HG02973 (cell line): Measurements from ENCODE around the gene TNP1.

Experiments
- ATAC-seq: cut with Tn5 transposase; IDR thresholded peaks from one replicate; pipeline ENCODE4 v1.9.1; 2021; ENCODE audit warnings: moderate library complexity; ENCODE audit not compliant: unreplicated experiment

Gene TNP1

DNA sequence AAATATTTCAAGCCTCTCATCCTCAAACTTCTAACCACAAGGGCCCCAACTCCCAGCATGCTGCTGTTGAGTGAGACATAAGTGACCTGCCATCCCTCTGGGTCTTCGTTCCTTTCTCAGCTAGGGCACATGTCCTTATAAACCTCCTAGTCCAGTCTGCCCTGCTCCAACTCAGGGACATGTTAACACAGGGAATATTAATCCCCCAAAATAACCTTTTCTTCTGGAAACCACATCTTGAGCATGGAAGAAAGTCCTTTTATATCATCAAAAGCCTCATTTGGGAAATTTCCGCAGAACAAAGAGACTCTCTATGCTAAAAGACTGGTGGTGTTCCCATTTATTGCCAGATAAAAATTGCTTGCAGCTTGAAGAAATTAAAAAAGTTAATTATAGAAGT, 14.4 kb downstream of the TNP1 start:
- ATAC-seq, result no peak

DNA sequence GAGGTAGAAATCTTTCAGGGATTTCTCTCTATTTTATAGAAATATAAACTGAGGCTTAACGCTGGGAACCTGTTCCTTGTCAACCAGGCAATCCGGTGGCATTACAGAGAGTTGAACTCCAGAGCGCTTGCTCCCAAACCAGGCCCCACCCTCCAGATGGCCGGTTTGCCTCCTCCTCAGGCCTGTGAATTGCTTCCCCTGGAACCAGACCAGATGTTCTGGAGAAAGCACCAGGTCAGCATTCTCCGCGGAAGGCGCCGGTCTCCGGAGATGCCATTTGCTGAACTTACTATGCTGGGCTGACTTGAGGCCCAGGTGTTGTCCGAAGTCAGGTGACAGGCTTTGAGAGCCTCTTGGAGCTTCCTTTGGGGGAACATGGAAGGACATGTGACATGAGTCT, 17.2 kb downstream of the TNP1 start:
- no peak for ATAC-seq

DNA sequence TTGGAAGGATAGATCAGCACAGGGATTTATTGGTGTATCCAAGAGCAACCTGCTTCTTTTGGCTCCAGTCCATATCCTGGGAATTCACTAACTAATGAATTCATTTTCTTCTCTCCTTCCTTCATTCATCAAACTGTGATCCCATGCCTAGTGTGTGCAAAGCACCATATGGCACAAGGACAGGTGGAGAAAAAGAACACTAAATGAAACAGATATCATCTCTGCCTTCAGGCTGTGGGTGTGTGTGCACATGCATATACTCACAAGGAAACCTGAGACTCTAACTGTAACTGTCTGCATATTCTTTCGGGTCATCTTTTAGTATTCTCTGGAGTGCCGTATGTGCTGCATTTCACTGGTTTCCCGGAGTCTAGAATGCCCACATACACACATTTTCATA, 20.2 kb downstream of the TNP1 start:
- no peak for ATAC-seq

DNA sequence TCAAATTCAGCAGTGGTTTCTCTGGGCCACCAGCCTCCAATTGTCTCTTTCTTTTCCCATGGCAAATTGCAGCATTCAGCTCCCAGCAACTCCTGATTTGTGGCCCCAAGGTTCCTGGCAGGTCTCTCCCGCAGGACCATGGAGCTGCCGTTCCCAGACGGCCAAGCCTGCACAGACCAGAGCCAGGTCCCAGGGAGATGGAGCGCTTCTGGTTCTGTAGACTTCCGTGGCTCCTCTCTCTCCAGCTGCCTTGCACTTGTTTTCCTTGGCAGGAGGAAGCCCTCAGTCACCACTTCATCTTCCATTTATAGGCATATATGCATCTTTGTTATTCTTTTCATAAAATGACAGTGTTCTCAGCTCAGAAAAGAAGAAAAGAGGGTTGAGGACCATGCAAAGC, 21.7 kb downstream of the TNP1 start:
- no peak for ATAC-seq

DNA sequence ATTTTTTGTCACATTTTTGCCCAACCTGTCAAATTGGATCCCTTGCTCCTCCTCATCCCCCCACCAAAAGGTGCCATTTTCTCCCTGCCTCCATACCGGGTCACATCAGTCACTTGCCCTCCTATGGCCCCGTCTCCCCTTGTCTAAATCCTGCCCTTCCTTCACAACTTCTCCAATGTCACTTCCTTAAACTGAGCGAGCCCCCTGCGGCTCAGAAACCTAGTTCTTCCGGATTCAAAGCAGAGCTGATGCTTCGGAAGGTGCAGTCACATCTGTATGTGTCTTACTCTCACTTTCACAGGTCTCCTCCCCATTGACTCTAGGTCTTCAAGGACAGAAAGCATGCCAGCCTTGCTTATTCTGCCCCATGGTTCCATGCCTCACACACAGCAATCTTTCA, 22.1 kb downstream of the TNP1 start:
- no peak for ATAC-seq

DNA sequence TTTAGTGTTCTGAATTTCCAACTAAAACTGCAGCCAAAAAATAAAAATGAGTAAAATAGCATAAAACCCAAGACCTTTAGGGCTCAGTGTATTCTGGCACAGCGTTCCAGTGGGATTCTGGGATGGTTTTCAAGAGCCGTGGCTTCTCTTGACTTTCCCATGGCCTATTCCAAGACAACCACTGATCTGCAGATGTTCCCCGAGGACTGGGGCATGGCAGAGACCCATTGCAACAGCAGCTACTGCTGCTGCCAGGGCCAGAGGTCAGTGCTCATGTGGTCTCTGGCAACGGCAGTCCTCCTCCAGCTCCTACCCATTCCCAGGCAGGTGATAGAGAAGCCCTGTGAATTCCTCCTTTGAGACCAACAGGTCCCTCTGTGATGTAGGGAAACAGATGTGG, 26.8 kb downstream of the TNP1 start:
- no peak for ATAC-seq

DNA sequence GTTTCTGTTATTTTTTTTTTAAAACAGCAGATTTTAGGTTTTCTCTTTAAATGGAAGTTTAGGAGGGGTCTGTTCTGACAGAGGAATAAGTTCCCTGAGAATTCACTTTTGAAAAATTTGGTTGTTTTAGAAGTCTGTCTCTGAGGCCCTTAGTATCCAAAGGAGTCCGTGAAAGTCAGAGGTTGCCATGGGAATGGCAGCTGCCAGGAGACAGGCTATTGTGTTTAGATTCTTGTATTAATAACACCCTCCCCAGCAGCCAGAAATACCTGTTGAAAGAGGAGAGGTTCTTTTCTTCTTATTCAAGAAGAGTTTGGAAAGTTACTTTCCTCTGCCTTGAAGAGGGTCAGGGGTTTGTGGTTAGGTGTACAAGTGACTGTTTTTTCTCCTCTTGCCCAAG, 29.5 kb downstream of the TNP1 start:
- ATAC-seq, result no peak

DNA sequence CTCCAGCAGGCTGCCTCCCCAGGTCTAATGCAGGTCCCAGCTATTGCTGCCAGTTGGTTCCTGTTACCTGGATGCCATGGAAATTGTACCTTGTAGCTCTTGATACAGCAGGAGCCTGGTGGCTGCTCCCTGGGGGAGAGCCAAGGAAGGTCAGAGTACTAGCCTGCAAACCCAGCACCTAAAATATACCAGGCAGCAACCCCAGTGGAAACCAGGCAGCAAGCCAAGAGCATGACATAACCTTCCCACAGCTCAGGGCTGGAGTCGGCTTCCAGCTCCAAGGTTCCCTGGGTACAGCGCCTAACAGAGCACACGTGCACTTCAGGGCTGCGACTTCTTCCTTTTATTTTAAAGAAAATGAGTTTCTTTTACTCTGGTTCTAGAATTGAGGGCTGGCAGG, 30.3 kb downstream of the TNP1 start:
- ATAC-seq, result no peak

DNA sequence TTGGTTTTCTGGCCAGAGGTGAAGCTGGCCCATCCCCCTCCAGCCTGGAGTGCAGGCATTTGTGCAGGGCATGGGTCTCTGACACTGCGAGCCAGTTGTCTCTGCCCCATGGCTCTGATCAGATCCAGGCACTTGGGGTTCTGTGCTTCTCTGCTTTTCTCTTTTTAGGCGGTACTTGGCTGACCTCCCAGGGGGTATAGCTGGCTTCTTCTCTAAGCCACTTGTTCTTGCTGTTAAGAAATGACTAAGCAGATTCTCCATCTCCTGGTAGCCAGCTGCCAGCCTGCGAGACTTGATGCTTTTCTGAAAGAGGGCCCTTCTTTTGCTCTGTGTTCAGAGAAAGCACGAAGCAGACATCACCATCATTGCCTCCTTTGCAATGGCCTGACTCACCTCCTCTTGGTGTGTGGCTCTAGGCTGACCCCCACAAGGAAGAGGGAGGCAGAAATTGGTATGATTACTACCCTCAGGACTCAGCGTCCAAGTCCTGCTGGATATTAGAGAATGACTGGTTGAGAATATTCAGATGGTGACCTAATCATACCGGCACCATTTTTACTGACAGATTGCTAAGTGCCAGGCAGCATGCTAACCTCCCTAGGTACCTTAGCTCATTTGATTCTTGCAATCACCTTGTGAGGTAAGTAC, 32.7 kb downstream of the TNP1 start:
- ATAC-seq, result no peak

DNA sequence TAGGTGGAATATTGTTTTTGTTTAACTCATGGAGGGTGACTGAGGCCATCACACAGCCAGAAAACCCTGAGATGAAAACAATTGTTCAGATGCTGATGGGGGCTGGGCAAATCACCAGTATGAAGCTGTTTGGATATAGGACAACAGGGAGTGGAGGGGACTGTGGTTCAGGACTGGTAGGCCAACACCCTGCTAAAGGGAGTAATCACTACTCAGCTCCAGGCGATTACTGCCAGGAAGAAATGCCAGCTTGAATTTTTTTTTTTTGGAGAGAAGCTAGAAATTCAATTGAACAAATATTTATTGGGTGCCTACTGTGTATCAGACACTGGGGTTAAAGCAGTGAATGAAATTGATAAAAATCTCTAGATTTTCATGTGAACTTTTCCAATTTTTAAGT, 37.4 kb downstream of the TNP1 start:
- no peak for ATAC-seq

DNA sequence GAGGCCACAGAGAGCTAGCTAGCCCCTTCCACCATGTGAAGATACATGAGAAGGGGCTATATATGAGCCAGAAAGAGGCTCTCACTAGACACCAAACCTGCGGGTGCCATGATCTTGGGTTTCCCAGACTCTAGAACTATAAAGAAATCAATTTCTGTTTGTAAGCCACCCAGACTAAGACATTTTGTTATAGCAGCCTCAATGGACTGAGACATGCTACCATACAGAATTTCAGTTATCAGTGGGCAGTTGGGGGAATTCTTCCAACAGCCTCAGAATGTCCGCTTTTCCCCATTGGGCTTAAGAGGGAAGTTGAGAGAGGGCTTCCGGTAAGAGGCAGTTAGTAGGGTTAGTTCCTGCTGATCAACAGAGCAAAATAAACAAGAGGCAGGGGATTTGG, 39.2 kb downstream of the TNP1 start:
- no peak for ATAC-seq

DNA sequence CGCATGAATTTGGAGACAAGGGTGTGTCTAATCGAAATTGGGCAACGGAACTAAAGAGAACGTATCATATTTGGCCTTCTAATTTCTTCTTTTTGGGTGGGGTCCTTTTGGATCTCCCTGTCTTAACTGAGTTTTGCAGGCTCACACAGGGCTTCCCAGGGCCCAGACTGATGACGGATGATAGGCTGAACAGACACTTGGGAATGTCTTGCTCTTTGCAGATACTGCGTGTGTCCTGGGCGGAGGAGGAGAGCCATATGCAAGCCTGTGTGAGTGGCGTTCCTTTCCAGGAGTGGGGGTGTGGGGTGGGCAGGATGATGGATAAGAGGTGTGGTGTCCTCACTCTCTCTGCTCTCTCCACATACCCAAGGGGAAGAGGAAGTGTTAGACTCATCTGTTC, 40.1 kb downstream of the TNP1 start:
- ATAC-seq, result no peak

DNA sequence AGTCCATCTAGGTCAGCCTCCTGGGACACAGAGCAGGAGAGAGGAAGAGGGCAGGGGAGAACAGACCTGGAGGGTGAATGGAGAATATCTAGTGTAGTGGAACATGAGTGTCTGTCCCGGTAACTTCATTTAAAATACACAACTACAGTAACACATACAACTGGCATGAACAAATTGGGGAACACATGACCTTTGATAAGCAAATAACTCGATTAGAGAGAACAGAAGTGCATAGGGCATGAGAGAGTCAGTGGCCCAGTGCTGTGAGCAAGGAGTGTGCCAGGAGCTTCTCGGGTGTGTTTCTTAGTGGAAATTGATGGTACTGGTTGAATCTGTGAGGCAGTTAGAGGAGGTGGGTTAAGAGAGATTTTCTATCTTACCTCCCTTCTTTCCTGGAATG, 40.8 kb downstream of the TNP1 start:
- ATAC-seq, result no peak

DNA sequence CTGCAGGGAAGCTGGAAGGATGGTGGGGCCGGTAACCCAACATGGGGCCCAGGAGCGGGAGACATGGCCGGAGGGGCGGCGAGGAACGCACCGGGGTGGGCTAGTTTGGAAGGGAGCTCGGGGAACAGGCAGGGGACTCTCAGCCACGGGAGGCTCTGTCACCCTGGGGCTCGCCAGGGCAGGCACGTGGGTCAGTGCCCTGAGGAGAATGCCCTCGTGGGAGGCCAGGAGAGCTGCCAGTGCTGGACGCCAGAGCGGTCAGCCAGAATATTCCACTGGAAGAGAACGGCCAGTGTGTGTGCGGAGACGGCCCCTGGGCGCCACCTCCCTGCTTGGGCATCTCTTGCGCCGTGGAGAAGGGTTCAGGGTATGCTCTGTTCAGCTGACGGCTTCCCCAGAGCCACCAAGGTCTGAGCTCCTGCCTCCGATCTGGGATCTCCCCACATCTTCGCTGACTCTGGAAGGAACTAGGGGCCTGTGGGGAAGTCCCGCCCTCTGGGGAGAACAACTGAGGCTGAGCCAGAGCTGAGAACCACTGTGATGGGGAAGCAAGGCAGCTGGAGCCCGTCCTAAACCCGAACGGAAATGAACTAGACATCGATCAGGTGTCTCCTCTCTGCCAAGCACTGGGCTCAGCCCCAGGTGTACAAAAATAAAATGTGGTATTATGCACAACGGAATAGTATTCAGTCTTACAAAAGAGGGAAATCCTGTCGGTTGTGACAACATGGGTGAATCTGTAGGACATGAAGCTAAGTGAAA, 49.3 kb downstream of the TNP1 start:
- no peak for ATAC-seq
